Measurements from ENCODE around the gene MEIOB. TPM values are rescaled to one million over a fixed set of nuclear protein-coding genes. Genes with fewer than 3 reads are reported as not detected.

Gene MEIOB
- polyA plus RNA-seq, 1 donor from 2014 or later: not detected

DNA sequence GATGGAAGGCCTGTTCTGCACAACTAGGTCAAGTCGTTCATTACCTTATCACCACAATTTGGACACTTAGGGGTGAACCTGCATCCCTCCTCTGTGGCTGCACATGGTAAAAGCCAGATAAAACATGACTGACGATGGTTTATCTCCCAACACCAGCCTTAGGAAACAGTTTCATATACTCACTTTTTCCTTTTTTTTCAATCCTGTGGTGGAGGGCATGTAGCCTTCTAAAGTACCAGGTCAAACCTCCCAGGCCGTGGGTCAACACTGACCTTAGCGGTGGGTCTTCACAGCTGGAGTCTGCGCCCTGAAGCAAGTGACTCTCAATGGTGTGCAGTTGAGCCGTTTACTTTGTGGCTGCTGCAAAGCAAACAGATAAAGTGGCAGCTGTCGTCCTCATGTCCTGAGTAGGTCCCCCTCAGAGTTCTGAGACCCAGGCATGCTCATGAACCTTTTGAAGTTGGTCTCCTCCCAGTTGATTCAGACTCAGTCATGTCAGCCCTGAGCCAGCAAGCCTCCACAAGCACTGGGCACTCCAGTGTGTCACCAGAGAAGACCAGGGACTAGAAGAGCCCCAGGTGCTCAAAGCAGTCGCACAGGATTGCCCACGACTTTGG, 39.0 kb downstream of the MEIOB start:
- H3K27me3 Mint-ChIP-seq: no peaks in the 10 kb centered on the region
- H3K4me1 Mint-ChIP-seq: peaks cover 0 to 16% (median 8%) of the 10 kb centered on the region in 3 donors
- no peak overlapping the region for H3K4me3 Mint-ChIP-seq
- no peak overlapping the region for H3K27ac Mint-ChIP-seq
- no peaks in the 10 kb centered on the region for H3K9me3 Mint-ChIP-seq
- H3K36me3 Mint-ChIP-seq: peaks cover 3% of the 10 kb centered on the region

DNA sequence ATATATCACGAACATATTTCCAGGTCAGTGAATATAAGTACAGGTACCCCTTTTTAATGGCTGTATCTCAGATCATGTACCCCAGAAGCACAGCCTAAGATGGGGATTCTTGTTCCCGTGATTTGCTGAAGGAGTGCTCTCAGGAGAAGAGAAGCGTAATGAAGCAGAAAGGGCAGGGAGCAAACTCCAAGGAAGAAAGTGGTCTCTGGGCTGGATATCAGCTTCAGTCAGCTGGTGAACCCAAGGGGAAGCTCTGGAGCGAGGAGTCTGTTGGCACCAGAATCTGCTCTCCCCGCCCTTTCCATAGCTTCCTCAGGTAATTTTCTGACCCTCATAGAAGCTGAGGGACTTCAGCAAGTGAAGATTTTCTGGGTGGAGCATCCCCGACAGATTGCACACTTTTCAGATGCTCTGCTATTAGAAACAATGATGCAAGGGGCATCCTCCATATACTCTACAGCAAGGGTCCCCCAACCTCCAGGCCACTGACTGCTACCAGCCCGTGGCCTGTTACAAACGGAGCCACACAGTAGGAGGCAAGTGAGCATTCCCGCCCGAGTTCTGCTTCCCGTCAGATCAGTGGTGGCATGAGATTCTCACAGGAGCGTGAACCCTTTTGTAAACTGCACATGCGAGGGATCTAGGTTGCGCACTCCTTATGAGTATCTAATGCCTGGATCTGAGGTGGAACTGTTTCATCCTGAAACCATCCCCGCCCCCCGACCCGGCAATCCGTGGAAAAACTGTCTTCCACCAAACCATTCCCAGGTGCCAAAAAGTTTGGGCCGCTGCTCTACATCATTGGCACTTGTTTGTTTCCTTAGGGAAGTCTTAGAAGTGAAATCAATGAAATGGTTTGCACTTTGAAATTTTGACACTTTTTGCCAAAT, 40.5 kb downstream of the MEIOB start:
- Mint-ChIP-seq H3K9me3 (no peaks in the 10 kb centered on the region), H3K27me3 (no peaks in the 10 kb centered on the region), H3K4me1 (peaks cover 8 to 21% (median 12%) of the 10 kb centered on the region in 3 donors), H3K27ac (peak overlapping the region in 1 of 3 donors; percentile 53), H3K4me3 (no peak overlapping the region), H3K36me3 (peaks cover 3% of the 10 kb centered on the region)

DNA sequence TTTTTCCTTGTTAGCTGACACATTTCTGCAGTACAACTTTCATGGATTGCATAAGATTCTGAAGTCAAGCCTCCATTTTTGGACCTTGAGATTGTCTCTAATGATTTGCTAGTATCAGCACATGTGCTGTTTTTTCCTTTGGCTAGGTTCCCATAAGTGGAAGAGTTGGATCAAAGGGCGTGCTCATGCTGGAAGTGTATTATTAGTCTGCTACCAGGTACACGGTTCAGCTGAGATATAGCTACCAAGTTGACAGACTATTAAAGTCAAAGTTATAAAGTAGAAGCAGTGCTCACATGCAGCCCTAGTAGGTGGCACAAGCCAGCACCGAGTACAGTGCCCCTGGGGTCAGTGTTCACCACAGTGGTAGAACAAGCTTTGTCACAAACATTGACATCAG, 41.8 kb downstream of the MEIOB start:
- peak overlapping the region in 1 of 3 donors; percentile 28 for H3K27ac Mint-ChIP-seq
- H3K4me1 Mint-ChIP-seq: peaks cover 8 to 27% (median 12%) of the 10 kb centered on the region in 3 donors
- no peaks in the 10 kb centered on the region for H3K27me3 Mint-ChIP-seq
- no peak overlapping the region for H3K4me3 Mint-ChIP-seq
- H3K36me3 Mint-ChIP-seq: peaks cover 2% of the 10 kb centered on the region
- no peaks in the 10 kb centered on the region for H3K9me3 Mint-ChIP-seq

DNA sequence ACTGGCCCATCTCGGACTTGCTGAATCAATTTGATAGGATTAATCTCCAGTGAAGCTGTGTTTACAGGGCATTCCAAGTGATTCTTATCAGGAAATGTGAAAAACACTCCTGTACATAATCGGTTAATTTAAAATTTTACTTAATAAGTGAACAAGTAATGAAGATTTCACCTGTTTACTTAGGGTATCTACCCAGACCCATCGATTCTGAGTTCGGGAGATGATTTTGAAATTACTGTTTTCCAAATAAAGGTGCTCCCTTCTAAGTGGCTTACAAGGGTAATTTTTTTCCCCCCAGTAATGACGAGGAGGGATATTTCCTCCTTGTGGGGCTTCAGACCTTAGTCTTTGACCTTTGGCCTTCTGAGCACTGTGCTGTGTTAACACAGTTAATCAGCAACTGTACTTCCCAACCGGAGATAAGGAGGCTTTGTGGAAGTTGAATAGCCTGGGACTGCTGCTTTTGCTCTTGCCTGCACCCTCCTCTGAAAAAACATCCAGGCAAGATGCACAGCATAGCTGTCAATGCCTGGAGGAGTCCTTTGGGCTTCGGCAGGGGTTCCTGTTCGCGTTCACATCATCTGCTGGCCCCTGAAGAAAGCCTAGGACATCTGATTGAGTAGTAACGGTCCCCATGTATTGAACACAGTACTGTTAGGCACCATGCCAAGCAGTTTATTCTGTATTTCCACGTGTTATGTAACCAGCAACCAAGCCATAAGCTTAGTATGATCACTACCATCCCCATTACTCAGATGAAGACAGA, 43.1 kb downstream of the MEIOB start:
- H3K4me1 Mint-ChIP-seq: peaks cover 11 to 32% (median 12%) of the 10 kb centered on the region in 3 donors
- peak overlapping the region in 1 of 3 donors; percentile 97 for H3K27ac Mint-ChIP-seq
- H3K9me3 Mint-ChIP-seq: no peaks in the 10 kb centered on the region
- no peaks in the 10 kb centered on the region for H3K27me3 Mint-ChIP-seq
- peaks cover 2% of the 10 kb centered on the region for H3K36me3 Mint-ChIP-seq
- peak overlapping the region; percentile 34 to 96 (median 47) for H3K4me3 Mint-ChIP-seq

DNA sequence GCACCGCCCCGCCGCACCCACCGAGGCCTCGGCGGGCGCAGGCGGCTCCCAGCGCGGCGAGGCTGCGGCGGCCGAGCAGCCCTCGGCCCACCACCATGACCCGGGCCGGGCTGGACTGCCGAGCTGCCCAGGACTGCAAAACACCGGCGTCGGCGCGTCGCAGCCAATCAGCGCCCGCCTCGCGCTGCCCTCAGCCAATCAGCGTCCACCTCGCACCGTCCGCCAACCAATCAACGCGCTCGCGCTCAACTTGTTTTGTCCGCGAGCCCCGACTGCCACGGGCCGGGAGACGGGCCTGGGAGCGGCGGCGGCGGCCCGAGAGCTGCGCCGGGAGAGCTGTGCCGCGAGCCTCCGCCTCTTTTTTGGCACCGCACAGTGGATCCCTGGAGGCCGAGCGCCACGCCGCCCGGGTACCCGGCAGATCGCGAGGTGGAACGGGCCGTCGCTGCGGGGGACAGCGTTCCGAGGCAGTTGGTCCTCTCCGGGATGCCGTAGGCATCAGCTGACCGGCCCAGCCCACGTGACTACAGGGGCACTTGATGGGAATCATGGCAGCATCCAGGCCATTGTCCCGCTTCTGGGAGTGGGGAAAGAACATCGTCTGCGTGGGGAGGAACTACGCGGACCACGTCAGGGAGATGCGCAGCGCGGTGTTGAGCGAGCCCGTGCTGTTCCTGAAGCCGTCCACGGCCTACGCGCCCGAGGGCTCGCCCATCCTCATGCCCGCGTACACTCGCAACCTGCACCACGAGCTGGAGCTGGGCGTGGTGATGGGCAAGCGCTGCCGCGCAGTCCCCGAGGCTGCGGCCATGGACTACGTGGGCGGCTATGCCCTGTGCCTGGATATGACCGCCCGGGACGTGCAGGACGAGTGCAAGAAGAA, 45.0 kb downstream of the MEIOB start, which contains the start of the genes FAHD1 and HAGH:
FAHD1 (plus strand) TSS at position 516 of the 883 bp plus-strand sequence; CDS start at position 549, 33 bp downstream.
HAGH (minus strand) TSS at position 135 of the 883 bp plus-strand sequence; CDS start at position 97, 38 bp downstream.
- Mint-ChIP-seq H3K4me3 (peak within 1 kb of the TSS; percentile 94 to 97 (median 96)), H3K27ac (peak within 1 kb of the TSS; percentile 96 to 97 (median 97)), H3K9me3 (no peaks in the 10 kb centered on the region), H3K27me3 (no peaks in the 10 kb centered on the region), H3K36me3 (peaks cover 2% of the 10 kb centered on the region), H3K4me1 (peaks cover 12 to 34% (median 13%) of the 10 kb centered on the region in 3 donors)

DNA sequence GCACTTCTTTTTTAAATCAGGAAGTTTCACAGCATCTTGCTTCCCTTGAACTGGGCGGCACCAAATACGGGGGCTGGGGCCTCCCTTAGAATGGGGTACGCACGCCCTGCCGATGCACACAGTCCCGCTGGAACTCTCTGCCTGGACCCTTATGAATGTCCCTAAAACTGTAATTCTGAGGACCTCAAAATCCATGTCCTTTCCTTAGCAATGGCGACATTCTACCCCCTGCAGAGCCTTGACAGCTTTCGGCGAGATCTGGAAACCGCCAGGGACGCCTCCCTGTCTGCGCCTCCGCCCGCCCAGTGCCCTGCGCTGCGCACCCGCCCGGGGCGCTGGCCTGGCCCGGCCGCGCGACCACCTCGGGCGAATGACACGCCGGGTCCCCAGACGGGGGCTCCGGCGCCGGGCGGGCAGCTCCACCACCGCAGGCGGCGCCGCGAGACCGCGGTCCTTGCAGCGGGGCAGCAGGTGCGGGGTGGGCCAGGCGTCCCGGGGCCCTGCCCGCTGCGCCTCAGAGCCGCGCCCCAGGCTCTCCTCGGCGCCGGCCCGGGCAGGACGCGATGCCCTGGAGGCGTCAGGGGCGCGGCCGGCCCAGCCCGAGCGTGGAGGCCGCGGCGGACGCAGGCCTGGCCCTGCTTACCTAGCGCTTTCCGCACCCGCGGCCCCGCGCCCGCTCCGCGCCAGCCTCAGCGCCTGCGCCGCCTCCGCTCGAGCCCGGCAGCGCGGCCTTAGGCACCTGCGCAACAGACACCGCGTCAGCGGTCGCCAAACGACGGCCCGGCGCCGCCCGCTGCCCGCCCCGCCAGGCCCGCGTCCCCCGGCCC, 45.9 kb downstream of the MEIOB start:
- Mint-ChIP-seq H3K9me3 (no peaks in the 10 kb centered on the region), H3K36me3 (no peaks in the 10 kb centered on the region), H3K4me3 (peak overlapping the region; percentile 77 to 96 (median 84)), H3K27me3 (no peaks in the 10 kb centered on the region), H3K27ac (peak overlapping the region; percentile 67 to 97 (median 97)), H3K4me1 (peaks cover 12 to 34% (median 13%) of the 10 kb centered on the region in 3 donors)

DNA sequence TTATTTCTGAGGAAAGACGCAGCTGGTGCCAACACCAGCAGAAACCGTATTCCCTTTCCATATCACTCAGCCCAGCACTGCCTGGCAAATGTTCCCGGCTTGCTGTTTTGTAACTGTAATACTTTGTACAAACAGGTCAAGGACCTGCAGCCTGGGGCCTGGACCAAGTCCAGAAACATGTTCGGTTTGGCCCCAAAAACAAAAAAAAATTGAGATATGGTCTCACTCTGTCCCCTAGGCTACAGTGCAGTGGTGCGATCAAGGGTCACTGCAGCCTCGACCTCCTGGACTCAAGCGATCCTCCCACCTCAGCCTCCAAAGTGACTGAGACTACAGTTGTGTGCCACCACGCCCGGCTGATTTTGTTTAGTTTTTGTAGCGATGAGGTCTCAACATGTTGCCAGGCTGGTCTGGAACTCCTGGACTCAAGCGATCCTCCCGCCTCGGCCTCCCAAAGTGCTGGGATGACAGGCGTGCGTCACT, 46.5 kb downstream of the MEIOB start:
- no peaks in the 10 kb centered on the region for H3K9me3 Mint-ChIP-seq
- H3K27me3 Mint-ChIP-seq: no peaks in the 10 kb centered on the region
- no peaks in the 10 kb centered on the region for H3K36me3 Mint-ChIP-seq
- peak overlapping the region; percentile 77 to 86 (median 84) for H3K4me3 Mint-ChIP-seq
- peaks cover 12 to 30% (median 14%) of the 10 kb centered on the region in 3 donors for H3K4me1 Mint-ChIP-seq
- peak overlapping the region; percentile 23 to 91 (median 67) for H3K27ac Mint-ChIP-seq

DNA sequence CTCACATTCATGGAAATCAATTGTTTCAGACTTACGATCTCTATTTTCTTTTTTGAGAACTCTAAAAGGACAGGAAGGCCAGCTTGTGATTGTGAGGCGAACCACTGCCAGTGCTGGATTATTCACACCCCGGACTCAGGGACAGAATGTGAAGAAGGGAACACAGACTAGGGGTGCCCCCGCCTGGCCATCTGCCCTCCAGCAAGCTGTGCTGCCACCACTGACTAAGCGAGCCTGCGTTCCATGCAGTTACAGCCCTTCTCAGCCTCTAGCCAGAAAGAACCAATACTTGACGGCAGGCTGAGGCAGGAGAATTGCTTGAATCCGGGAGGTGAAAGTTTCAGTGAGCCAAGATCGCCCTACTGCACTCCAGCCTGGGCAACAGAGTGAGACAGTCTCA, 48.1 kb downstream of the MEIOB start:
- H3K27me3 Mint-ChIP-seq: no peaks in the 10 kb centered on the region
- H3K27ac Mint-ChIP-seq: peak overlapping the region in 1 of 3 donors; percentile 77
- H3K9me3 Mint-ChIP-seq: no peaks in the 10 kb centered on the region
- no peaks in the 10 kb centered on the region for H3K36me3 Mint-ChIP-seq
- peaks cover 7 to 23% (median 12%) of the 10 kb centered on the region in 3 donors for H3K4me1 Mint-ChIP-seq
- peak overlapping the region in 2 of 4 donors; percentile 22 to 86 for H3K4me3 Mint-ChIP-seq

DNA sequence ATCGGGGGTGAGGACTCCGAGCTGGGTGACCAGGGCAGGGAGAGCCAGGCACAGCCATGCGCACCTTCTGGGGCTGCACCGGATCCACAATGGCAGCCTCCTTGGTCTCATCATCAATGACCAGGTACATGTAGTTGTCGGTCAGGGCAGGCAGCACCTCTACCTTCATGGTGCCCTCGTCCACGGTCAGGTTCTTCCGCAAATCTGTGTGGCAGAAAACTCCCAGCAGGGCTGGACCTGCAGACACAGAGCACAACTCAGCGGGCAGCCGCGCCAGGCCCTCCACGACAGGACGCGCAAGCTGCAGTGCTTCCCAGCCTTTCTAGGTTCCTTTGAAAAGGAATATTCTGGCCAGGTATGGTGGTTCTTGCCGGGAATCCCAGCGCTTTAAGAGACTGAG, 49.2 kb downstream of the MEIOB start:
- no peaks in the 10 kb centered on the region for H3K9me3 Mint-ChIP-seq
- H3K27ac Mint-ChIP-seq: no peak overlapping the region
- H3K4me1 Mint-ChIP-seq: peaks cover 6 to 18% (median 12%) of the 10 kb centered on the region in 3 donors
- no peaks in the 10 kb centered on the region for H3K27me3 Mint-ChIP-seq
- H3K4me3 Mint-ChIP-seq: no peak overlapping the region
- H3K36me3 Mint-ChIP-seq: no peaks in the 10 kb centered on the region

DNA sequence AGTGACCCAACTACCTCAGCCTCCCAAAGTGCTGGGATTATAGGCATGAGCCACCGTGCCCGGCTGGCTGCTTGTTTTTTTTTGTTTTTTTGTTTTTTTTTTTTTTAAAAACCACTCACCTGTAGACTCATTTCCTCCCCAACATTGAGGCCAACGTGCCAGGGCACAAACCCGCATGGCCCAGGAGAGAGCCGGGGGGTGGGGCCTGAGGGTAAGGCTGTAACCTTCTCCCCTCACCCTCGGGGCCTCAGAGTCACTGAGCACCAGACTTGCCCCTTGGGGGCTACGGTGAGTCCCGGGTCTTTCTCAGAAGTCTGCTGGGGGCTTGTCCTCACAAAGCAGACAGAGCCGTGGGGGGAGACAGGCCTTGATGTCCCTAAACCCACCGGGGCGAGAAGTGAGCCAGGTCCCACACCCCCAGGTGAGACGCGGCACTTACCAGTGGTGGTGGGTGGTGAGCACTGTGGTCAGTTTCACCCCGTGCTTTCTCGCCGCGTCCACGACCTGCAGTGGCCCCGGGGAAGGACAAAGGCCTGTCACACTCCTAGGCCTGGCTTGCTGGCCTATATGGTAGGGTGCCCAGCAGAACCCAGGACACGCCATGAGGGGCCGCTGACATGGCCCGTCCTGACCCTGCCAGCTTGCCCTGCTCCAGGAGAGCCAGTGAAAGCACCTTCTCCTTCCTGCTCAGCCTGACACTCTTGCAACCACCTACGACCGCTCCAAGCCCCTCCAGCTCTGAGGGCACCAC, 49.9 kb downstream of the MEIOB start:
- Mint-ChIP-seq H3K9me3 (no peaks in the 10 kb centered on the region), H3K4me3 (no peak overlapping the region), H3K36me3 (no peaks in the 10 kb centered on the region), H3K4me1 (peaks cover 4 to 13% (median 6%) of the 10 kb centered on the region in 3 donors), H3K27me3 (no peaks in the 10 kb centered on the region), H3K27ac (peak overlapping the region in 1 of 3 donors; percentile 28)

DNA sequence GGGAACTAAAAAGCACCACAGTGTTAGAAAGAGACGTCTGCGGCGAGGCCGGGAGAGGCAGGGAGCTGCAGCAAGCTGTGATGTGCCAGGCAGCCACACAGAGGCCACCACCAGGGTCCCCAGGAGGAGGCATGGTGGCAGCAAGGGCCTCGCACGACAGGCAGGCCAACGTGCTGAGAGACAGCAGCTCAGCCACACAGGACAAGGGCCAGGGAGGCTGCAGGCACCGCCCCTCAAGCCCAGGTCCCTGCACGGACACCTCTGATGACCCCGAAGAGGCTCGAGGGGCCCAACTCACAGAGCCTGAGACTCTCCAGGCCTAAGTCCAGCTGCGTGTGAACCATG, 51.0 kb downstream of the MEIOB start:
- Mint-ChIP-seq H3K27me3 (no peaks in the 10 kb centered on the region), H3K27ac (peak overlapping the region in 1 of 3 donors; percentile 28), H3K4me1 (peaks cover 0 to 13% (median 6%) of the 10 kb centered on the region in 3 donors), H3K36me3 (no peaks in the 10 kb centered on the region), H3K4me3 (no peak overlapping the region), H3K9me3 (no peaks in the 10 kb centered on the region)

DNA sequence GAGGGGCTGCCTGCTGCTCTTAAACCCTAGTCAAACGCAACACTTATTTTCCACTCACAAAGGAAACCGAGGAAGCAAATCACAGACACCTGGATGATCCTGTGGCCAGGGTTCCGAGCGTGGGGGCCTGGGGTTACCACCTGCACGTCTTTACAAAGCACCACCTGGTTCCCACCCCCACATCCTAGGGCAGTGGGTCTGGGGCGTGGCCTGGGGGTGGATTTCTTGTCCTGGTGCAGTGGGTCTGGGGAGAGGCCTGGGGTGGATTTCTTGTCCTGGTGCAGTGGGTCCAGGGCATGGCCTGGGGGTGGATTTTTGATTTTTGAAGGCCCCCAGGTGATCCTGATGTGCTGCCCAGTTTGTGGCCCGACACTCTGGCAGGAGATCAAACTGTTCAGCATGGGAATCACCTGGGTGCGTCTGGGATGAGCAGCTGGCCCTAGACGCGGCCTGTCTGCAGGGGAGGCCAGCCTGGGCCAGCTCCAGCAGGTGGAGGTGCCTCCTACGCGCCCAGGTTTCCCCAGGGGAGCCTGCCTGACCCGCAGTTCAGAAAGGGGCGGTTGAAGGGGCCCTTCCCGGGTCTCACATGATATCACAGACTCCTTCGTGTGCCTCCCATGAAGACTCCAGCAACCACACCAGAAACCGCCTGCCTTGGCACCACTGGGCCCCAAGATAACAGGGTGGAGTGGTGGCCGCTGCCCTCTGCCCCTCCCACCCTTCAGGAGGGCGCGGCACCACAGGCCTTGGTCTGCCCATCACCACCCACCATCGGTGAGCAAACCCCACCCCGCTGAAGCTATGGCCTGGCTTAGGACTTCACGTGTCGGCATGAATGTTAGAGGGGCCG, 51.6 kb downstream of the MEIOB start:
- no peaks in the 10 kb centered on the region for H3K9me3 Mint-ChIP-seq
- no peak overlapping the region for H3K27ac Mint-ChIP-seq
- H3K36me3 Mint-ChIP-seq: peaks cover 2% of the 10 kb centered on the region
- no peaks in the 10 kb centered on the region for H3K27me3 Mint-ChIP-seq
- no peak overlapping the region for H3K4me3 Mint-ChIP-seq
- peaks cover 0 to 7% (median 6%) of the 10 kb centered on the region in 3 donors for H3K4me1 Mint-ChIP-seq
